ENCODE measurements around the gene GDPGP1.

DNA sequence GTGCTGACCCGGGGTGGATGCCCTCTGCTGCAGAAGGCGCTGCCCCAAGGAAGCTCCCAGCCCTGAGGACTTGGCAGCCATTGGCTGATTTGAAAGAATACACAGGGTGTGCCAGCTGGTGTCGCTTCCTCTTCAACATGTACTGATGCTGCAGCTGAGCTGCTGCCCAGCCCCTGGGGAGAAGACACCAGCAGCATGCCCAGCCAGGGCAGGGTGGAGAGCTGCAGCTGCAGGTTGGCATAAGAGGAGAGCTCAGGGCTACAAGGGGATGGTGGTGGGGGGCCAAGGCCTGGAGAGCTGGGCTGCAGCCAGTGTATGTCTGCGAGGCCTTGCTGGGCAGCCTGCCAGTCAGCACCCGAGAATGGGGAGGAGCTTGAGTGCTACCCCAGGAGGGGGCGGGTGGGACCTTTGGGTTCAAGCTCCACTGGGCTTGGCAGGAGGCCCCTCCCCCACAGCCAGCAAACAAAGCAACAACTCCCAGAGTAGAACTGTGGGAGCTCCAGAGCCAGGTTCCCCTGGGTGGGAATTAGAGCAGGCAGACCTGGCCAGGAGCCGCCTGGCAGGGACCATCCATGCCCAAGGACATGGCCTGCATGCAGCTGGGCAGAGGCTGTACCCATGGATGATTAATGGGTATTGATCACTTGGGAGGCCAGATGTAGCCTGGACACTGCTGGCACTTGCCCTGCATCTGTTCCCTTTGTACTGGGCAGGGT, 42.1 kb upstream of the GDPGP1 start:
- TF ChIP-seq EP300 (IDR thresholded peaks at IDR 0.05; ENCODE audit: borderline replicate concordance) (peak; percentile 77), YY1 (IDR thresholded peaks at IDR 0.05; ENCODE audit: low read depth) (peak; percentile 32; the same call in 1 of the 2 replicates), CEBPB (IDR thresholded peaks at IDR 0.05) (no peak), REST (IDR thresholded peaks at IDR 0.05; ENCODE audit: low read depth) (no peak), TCF12 (IDR thresholded peaks at IDR 0.05; ENCODE audit: low read depth) (peak; percentile 90), ZBTB7A (IDR thresholded peaks at IDR 0.05; ENCODE audit: low read depth) (0 out of 2 replicates have a peak, but pooled peaks have one; percentile 24), TAF1 (IDR thresholded peaks at IDR 0.05; ENCODE audit: low read depth) (no peak), USF1 (IDR thresholded peaks at IDR 0.05) (no peak), TEAD4 (IDR thresholded peaks at IDR 0.05) (no peak), EGR1 (IDR thresholded peaks at IDR 0.05) (peak; percentile 49), RAD21 (IDR thresholded peaks at IDR 0.05; ENCODE audit: low read depth) (peak; percentile 8; the same call in 1 of the 2 replicates), NFIC (IDR thresholded peaks at IDR 0.05) (peak; percentile 91), CREB1 (IDR thresholded peaks at IDR 0.05; ENCODE audit: low read depth) (no peak; the same call in 1 of the 2 replicates), MAX (IDR thresholded peaks at IDR 0.05) (no peak)

Data from Ishikawa (cell line).